KOPT-K1 (cell line): ENCODE data around the gene TUBB6.

ENCODE experiments used
- H3K27ac ChIP-seq: fragments of 200-600 bp; sonication (generic); 2 replicates; pipeline ENCODE4 v1.5.1; 2016; ENCODE audit warnings: antibody characterized with exemption, mild to moderate bottlenecking, low read depth, low read length; ENCODE audit not compliant: poor library complexity, severe bottlenecking
- H3K36me3 ChIP-seq: fragments of 200-600 bp; sonication (generic); 2 replicates; pipeline ENCODE4 v1.5.1; 2017; ENCODE audit warnings: antibody characterized with exemption, mild to moderate bottlenecking, low read length, moderate library complexity; ENCODE audit not compliant: insufficient read depth
- H3K9me3 ChIP-seq: fragments of 200-600 bp; sonication (generic); 2 replicates; pipeline ENCODE4 v1.5.1; 2017; ENCODE audit warnings: antibody characterized with exemption, low read length, mild to moderate bottlenecking; ENCODE audit not compliant: insufficient read depth, poor library complexity, severe bottlenecking

TUBB6 gene

DNA sequence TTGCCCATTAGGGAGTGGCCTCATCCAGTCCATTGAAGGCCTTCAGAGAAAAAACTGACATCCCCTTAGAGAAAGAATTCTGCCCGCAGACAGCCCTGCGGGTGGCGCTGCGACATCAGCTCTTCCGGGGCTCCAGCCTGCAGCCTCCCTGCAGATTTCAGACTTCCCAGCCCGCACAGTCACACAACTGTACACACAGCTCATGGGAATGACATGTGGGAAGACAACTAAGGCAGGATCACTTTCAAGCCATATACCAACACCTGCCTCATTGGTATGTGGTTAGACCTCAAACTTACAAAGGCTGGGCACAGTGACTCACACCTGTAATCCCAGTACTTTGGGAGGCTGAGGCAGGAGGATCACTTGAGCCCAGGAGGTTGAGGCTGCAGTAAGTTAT lies 24.8 kb upstream of the TUBB6 start:
- H3K27ac ChIP-seq, result no peak overlapping the region
- no peaks in the 10 kb centered on the region for H3K9me3 ChIP-seq
- no peaks in the 10 kb centered on the region for H3K36me3 ChIP-seq

GRCh38 chr18:12283666-12284065 lies 24.4 kb upstream of the TUBB6 start:
- no peaks in the 10 kb centered on the region for H3K9me3 ChIP-seq
- no peaks in the 10 kb centered on the region for H3K36me3 ChIP-seq
- H3K27ac ChIP-seq, result no peak overlapping the region

DNA sequence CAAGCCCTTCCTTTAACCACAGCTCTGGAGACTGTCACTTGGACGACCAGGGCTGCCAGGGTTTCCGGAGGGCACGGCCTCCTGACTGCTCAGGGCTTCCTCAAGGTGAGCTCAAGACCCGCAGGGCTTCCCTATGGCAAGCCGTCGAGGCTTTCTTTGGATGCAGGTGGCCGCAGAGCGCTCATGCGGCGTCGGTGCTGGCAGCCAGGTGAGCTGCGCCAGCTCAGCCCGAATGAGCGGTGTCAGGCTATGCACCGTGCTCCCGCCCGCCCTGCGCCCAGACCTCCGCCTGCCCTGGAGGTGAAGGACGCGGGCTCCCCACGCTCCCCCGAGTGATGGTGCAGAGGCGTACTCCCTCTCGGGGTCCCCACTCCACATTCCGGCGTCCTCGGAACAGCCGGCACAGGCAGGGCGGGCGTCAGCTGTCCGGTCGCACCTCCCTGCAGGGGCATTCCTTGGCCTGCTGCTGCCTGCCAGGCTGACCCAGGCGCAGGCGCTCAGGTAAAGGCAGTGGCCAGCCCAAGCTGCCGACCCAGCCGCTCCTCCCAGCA lies 20.8 kb upstream of the TUBB6 start:
- Histone ChIP-seq H3K36me3 (no peaks in the 10 kb centered on the region), H3K9me3 (no peaks in the 10 kb centered on the region), H3K27ac (no peak overlapping the region)

GRCh38 chr18:12287684-12288402 lies 20.2 kb upstream of the TUBB6 start:
- Histone ChIP-seq H3K36me3 (no peaks in the 10 kb centered on the region), H3K9me3 (no peaks in the 10 kb centered on the region), H3K27ac (no peak overlapping the region)

DNA sequence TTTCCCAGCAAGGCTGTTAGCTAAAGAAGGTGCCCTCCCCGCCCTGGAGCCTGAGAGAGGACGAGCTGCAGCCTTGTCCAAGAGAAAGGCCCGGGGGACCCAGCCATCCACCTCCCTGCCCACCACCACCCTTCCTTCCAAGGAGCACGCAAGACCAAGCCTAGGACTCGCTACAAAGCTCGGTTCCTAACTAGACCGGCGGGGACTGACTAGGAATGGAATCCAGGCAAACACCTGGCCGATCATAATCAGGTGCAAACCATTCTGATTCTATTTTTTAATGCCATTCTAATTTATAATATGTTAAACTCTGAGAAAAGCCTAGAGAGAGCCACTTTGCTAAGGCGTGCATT lies 19.7 kb upstream of the TUBB6 start:
- H3K9me3 ChIP-seq, result no peaks in the 10 kb centered on the region
- no peaks in the 10 kb centered on the region for H3K36me3 ChIP-seq
- H3K27ac ChIP-seq, result no peak overlapping the region

DNA sequence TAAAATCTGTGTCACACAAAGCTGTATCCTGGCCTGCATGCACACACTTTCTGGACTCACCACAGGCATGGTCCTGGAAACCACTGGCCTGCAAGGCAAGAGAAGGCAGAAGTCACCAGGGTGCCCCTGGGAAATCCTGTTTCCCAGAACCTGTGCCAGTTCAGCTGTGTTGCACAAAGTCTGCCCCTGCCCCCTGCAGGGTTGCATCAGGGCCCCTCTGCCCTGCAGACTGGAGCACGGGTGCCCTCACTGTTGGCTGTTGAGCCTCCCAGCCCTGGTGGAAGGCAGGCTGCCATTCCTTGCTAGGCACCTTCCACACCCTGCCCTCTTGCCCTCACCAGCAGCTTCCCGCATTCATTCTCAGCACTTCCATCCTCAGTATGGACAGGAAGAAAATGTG lies 18.0 kb upstream of the TUBB6 start:
- no peak overlapping the region for H3K27ac ChIP-seq
- no peaks in the 10 kb centered on the region for H3K36me3 ChIP-seq

GRCh38 chr18:12291161-12291560 lies 16.9 kb upstream of the TUBB6 start:
- H3K36me3 ChIP-seq, result no peaks in the 10 kb centered on the region
- no peak overlapping the region for H3K27ac ChIP-seq
- H3K9me3 ChIP-seq, result no peaks in the 10 kb centered on the region

More for the DNA sequence above, 18.0 kb upstream of the TUBB6 start:
- no peaks in the 10 kb centered on the region for H3K9me3 ChIP-seq

DNA sequence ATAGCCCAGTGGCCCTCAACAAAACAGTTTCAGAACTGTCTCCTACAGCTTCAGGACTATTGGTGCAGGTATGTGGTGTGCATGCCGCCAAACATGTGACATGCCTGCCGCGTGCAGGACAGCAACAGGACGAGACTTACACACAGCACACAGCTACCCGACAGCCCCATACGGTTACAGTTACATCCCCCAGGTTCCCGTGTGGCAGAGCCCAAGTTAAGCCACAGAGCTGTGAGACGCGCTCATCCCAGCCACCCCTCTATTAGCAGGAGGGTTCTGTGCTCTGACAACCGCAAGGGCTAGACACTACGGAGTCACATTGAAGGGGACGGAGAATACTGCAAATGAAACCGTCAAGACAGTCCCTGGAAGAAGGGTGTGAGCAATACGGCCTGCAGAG lies 16.4 kb upstream of the TUBB6 start:
- no peaks in the 10 kb centered on the region for H3K9me3 ChIP-seq
- H3K27ac ChIP-seq, result no peak overlapping the region
- no peaks in the 10 kb centered on the region for H3K36me3 ChIP-seq

DNA sequence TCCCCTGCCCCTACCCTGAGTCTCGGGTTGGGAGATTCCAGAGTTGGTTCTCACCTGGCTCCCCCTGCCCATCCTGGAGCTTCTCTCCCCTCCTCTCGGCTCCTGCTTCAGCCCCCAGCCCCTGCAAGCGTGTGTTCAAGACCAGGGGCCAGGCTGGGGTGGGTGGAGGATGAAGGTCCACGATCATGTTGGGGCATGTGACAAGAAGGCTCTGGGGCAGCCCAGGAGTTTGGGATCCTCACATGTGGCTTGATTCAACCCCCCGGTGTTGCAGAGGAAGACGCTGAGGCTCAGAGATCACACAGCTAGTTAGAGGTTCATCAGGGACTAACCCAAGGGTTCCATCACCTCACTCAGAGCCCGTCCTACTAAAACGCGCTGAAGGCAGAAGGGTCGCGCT lies 14.2 kb upstream of the TUBB6 start:
- Histone ChIP-seq H3K27ac (no peak overlapping the region), H3K36me3 (no peaks in the 10 kb centered on the region), H3K9me3 (no peaks in the 10 kb centered on the region)

DNA sequence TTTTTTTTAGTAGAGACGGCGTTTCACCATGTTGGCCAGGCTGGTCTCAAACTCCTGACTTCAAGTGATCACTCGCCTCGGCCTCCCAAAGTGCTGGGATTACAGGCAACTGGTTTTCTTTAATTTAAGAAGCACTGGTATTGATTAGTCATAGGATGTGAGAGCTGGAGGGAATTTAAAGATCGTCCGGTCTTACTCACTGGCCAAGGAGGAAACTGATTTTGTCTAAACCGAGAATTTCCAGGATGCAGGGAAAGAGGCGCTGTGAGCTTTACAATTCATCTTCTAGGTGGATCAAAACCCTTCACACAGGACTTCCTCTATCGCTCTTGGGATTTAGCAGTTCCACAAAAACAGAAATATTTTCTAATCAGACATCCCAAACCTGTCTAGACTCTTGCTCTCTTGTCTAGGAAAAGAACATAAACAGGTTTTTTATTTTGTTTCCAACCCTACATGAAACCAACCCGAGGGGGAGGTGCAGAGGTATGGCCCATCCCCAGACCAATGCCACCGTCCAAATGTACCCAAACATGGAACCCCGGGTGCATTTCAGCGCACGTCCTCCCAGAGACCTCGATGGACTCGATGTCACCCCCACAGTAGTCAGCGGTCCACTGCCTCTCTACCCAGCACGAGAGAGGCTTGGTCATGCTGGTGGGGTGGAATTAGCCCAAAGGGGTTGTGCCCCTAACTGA lies 12.5 kb upstream of the TUBB6 start:
- Histone ChIP-seq H3K27ac (no peak overlapping the region), H3K9me3 (no peaks in the 10 kb centered on the region), H3K36me3 (no peaks in the 10 kb centered on the region)

GRCh38 chr18:12296087-12296403 lies 12.0 kb upstream of the TUBB6 start:
- Histone ChIP-seq H3K36me3 (no peaks in the 10 kb centered on the region), H3K9me3 (no peaks in the 10 kb centered on the region), H3K27ac (no peak overlapping the region)

DNA sequence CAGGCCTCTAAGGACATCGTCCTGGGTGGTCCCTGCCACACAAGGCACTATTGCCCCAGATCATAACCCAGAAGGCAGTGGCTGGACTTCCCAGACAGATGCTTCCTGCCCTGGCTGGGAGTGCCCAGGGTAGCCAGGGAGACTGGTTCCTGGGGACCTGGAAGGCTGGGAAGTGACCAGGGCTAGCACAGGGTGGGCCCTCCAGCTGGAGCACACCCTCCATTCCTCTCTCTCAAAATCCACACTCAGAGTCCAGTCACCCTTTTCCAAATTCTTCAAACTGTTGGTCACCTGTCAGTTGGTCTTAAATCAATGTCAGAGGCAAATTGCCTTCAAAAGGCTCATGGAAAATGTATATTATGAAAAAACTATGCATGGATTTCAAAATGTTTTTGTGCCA lies 11.6 kb upstream of the TUBB6 start:
- Histone ChIP-seq H3K36me3 (no peaks in the 10 kb centered on the region), H3K27ac (no peak overlapping the region), H3K9me3 (no peaks in the 10 kb centered on the region)

DNA sequence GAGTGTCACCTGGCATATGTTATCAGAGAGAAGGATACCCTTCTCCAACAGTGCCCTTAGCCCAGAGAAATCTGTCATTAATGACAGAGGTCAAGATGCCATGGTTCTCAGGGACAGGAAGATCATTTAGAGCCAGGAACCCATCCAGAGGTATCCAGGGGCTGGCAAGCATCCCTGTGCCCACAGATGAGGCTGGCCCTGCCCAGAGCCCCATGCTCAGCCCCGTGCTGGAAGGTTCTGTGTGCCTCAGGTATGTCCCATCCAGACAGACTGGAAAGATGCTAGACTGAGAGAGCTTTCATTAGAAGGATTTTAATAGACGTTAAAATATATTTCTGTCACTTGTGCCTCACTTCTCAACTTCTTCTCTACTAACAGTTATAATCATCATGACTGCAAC lies 8.2 kb upstream of the TUBB6 start:
- H3K36me3 ChIP-seq, result no peaks in the 10 kb centered on the region
- H3K9me3 ChIP-seq, result no peaks in the 10 kb centered on the region

DNA sequence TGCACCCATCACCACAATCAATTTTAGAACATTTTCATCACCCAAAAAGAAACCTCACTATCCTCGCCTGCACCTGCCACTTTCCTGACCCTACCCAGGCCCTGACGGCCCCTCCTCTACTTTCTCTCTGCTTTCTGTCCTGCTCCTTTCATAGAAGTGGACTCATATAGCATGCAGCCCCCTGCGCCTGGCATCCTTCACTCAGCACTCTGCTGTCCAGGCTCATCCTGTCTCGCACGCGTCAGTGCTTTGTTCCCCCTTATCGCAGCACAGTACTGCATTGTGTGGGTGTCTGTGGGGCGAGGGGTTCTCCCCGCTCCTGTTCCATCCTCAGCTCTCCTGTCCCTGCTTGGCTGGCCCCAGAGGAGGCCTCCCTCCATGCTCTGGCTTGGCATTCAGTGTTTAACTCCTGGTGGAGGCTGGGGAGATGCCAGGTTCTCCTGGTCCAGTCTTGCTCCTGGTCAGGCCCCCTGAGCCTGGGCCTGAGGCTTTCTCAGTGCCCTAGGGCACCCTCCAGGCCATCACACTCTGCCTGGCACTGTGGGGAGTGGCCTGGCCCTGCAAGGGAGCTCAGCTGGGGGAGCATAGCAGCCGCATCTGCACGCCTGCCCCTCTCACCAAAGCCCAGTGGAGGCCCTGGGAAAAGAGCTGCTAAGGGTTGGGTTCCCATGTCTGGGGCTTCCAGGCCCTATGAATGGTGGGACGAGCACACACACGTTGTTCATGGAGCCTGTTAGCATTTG lies 6.6 kb upstream of the TUBB6 start:
- Histone ChIP-seq H3K27ac (no peak overlapping the region), H3K36me3 (no peaks in the 10 kb centered on the region), H3K9me3 (no peaks in the 10 kb centered on the region)

More for the DNA sequence above, 8.2 kb upstream of the TUBB6 start:
- no peak overlapping the region for H3K27ac ChIP-seq

GRCh38 chr18:12302391-12303147 lies 5.5 kb upstream of the TUBB6 start:
- Histone ChIP-seq H3K27ac (no peak overlapping the region), H3K36me3 (no peaks in the 10 kb centered on the region), H3K9me3 (no peaks in the 10 kb centered on the region)
